ENCODE results near the gene MPDZ.

The MPDZ gene

GRCh38 chr9:13131416-13131815, 148.1 kb downstream of the MPDZ start:
- Mint-ChIP-seq H3K27me3 (ENCODE audit: low read depth) (no peaks in the 10 kb centered on the region), H3K27ac (no peak overlapping the region), H3K4me1 (peaks cover 14% of the 10 kb centered on the region), H3K9me3 (no peaks in the 10 kb centered on the region), H3K4me3 (no peak overlapping the region), H3K36me3 (ENCODE audit: low read depth) (peaks cover 68% of the 10 kb centered on the region)
- no peak for TF ChIP-seq CTCF (IDR thresholded peaks at IDR 0.05; ENCODE audit: unreplicated experiment in 3 of 3)

GRCh38 chr9:13128266-13128860, 151.1 kb downstream of the MPDZ start:
- Mint-ChIP-seq H3K27ac (peak overlapping the region in 1 of 3 experiments; percentile 83), H3K4me1 (peaks cover 14% of the 10 kb centered on the region), H3K9me3 (no peaks in the 10 kb centered on the region), H3K36me3 (ENCODE audit: low read depth) (peaks cover 71% of the 10 kb centered on the region), H3K4me3 (no peak overlapping the region), H3K27me3 (ENCODE audit: low read depth) (no peaks in the 10 kb centered on the region)
- TF ChIP-seq CTCF (IDR thresholded peaks at IDR 0.05; ENCODE audit: unreplicated experiment in 3 of 3), result no peak

- TF ChIP-seq CTCF (IDR thresholded peaks at IDR 0.05; ENCODE audit: unreplicated experiment in 3 of 3), result no peak
- Mint-ChIP-seq H3K9me3 (no peaks in the 10 kb centered on the region), H3K4me3 (no peak overlapping the region), H3K4me1 (peaks cover 14% of the 10 kb centered on the region), H3K27me3 (ENCODE audit: low read depth) (no peaks in the 10 kb centered on the region), H3K36me3 (ENCODE audit: low read depth) (peaks cover 71% of the 10 kb centered on the region), H3K27ac (peak overlapping the region in 2 of 3 experiments; percentile 74 to 83)
Measured at GRCh38 chr9:13127131-13127530, 152.4 kb downstream of the MPDZ start.

GRCh38 chr9:13125261-13125660, 154.2 kb downstream of the MPDZ start:
- H3K27ac Mint-ChIP-seq, result peak overlapping the region in 1 of 3 experiments; percentile 83
- H3K4me3 Mint-ChIP-seq, result no peak overlapping the region
- no peaks in the 10 kb centered on the region for H3K27me3 Mint-ChIP-seq (ENCODE audit: low read depth)
- no peak for TF ChIP-seq CTCF (IDR thresholded peaks at IDR 0.05; ENCODE audit: unreplicated experiment in 3 of 3)
- H3K36me3 Mint-ChIP-seq (ENCODE audit: low read depth), result peaks cover 72% of the 10 kb centered on the region
- H3K4me1 Mint-ChIP-seq, result peaks cover 14% of the 10 kb centered on the region
- no peaks in the 10 kb centered on the region for H3K9me3 Mint-ChIP-seq

- Mint-ChIP-seq H3K9me3 (no peaks in the 10 kb centered on the region), H3K4me3 (no peak overlapping the region), H3K27ac (no peak overlapping the region), H3K27me3 (ENCODE audit: low read depth) (no peaks in the 10 kb centered on the region), H3K4me1 (peaks cover 11% of the 10 kb centered on the region), H3K36me3 (ENCODE audit: low read depth) (peaks cover 74% of the 10 kb centered on the region)
- no peak for TF ChIP-seq CTCF (IDR thresholded peaks at IDR 0.05; ENCODE audit: unreplicated experiment in 3 of 3)
Measured at GRCh38 chr9:13122756-13123369, 156.6 kb downstream of the MPDZ start.

- Mint-ChIP-seq H3K9me3 (no peaks in the 10 kb centered on the region), H3K36me3 (ENCODE audit: low read depth) (peaks cover 64% of the 10 kb centered on the region), H3K4me3 (no peak overlapping the region), H3K27me3 (ENCODE audit: low read depth) (no peaks in the 10 kb centered on the region), H3K4me1 (no peaks in the 10 kb centered on the region), H3K27ac (no peak overlapping the region)
- TF ChIP-seq CTCF (IDR thresholded peaks at IDR 0.05; ENCODE audit: unreplicated experiment in 3 of 3), result no peak
Measured at GRCh38 chr9:13118313-13118712, 161.2 kb downstream of the MPDZ start.

All from nephron (organoid).